ENCODE measurements around the gene ANKIB1. TPM values are rescaled to one million over a fixed set of nuclear protein-coding genes. Genes with fewer than 3 reads are reported as not detected.

ANKIB1 gene
- polyA plus RNA-seq, 1 donor (not counting 4 experiments of a cell fraction or from before 2014, with no cell fraction given) = 37.0 TPM

DNA sequence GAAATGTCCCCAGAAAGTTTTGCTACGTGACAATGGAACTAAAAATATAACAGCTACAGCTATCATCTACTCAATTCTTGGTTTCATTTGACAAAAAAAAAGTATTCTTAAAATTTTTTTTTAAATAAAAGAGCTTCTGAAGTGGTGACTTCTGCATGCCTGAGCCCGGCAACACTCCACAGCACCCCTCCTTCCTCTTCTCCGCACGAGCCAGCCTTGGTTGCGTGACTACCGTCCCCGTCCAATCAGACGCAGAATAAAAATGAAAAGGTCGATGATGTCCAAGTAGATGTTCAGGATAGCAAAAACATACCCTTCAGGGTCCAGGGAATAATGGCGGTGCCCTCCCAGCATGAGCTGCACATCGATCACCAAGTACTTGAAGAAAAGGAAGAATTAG, 167.0 kb downstream of the ANKIB1 start:
- H3K27me3 ChIP-seq (ENCODE audit: control insufficient read depth, extremely low read depth, insufficient read depth, low read length) = peaks cover 10% of the 10 kb centered on the region
- H4K20me1 ChIP-seq (ENCODE audit: control insufficient read depth, extremely low read depth, insufficient read depth, low read length) = no peaks in the 10 kb centered on the region
- no peak for TF ChIP-seq EZH2 (IDR thresholded peaks at IDR 0.05; ENCODE audit: low read length)
- TF ChIP-seq, protein P1, sequence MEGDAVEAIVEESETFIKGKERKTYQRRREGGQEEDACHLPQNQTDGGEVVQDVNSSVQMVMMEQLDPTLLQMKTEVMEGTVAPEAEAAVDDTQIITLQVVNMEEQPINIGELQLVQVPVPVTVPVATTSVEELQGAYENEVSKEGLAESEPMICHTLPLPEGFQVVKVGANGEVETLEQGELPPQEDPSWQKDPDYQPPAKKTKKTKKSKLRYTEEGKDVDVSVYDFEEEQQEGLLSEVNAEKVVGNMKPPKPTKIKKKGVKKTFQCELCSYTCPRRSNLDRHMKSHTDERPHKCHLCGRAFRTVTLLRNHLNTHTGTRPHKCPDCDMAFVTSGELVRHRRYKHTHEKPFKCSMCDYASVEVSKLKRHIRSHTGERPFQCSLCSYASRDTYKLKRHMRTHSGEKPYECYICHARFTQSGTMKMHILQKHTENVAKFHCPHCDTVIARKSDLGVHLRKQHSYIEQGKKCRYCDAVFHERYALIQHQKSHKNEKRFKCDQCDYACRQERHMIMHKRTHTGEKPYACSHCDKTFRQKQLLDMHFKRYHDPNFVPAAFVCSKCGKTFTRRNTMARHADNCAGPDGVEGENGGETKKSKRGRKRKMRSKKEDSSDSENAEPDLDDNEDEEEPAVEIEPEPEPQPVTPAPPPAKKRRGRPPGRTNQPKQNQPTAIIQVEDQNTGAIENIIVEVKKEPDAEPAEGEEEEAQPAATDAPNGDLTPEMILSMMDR (optimal IDR thresholded peaks at IDR 0.05 in 1 of 3, IDR thresholded peaks at IDR 0.05 in 1 of 3, conservative IDR thresholded peaks at IDR 0.05 in 1 of 3; ENCODE audit: extremely low read depth in 1 of 3, insufficient read depth in 2 of 3, low read length in 3 of 3) = no peak
- no peak overlapping the region for H3K4me3 ChIP-seq (ENCODE audit: control insufficient read depth in 2 of 3, extremely low read depth in 1 of 3, insufficient read depth in 2 of 3, low read depth in 1 of 3, low read length in 3 of 3)
- H3K4me1 ChIP-seq (ENCODE audit: control insufficient read depth, extremely low read depth, insufficient read depth, low read length) = no peaks in the 10 kb centered on the region
- H3K79me2 ChIP-seq (ENCODE audit: control insufficient read depth, insufficient read depth, low read length) = no peaks in the 10 kb centered on the region
- H3K9ac ChIP-seq (ENCODE audit: control insufficient read depth, extremely low read depth, insufficient read depth, low read length) = no peak overlapping the region
- no peaks in the 10 kb centered on the region for H3K36me3 ChIP-seq (ENCODE audit: control insufficient read depth in 2 of 2, extremely low read depth in 1 of 2, insufficient read depth in 2 of 2, low read length in 2 of 2)
- no peaks in the 10 kb centered on the region for H3K9me1 ChIP-seq (ENCODE audit: control insufficient read depth, extremely low read depth, insufficient read depth, low read length)
- H3K4me2 ChIP-seq (ENCODE audit: control insufficient read depth, extremely low read depth, insufficient read depth, low read depth, low read length) = no peak overlapping the region
- dilution Hi-C loops (cut with MboI; ENCODE audit: extremely low pct_ligation_motif_present, low sequenced_read_pairs) = no loop called here
- DNase-seq (ENCODE audit: low read depth, low spot score) = no peak
- H2AFZ ChIP-seq (ENCODE audit: control insufficient read depth, low read length) = no peak overlapping the region
- FAIRE-seq = no peak
- H3K27ac ChIP-seq (ENCODE audit: control insufficient read depth, insufficient read depth, low read length) = no peak overlapping the region
- no peaks in the 10 kb centered on the region for H3K9me3 ChIP-seq (ENCODE audit: control insufficient read depth, low read depth, low read length)

DNA sequence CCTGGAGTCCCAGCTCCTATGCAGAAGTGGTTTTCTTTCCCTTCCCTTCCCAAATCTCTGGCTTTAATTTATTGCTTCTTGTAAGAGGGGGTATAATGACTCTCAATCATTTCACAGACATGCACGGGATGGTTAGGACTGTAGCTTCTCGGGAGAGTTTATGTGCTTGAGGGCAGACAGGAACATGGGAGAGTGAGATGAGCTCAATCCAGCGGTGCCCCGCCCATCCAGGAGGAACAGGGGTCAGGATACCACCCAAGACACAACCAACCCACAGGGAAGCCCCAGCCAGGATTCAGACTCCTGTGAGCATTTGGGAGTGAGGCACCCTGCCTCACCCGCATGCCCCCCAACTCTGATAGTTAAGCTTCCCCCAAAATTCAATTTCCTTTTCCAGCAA, 167.8 kb downstream of the ANKIB1 start:
- Histone ChIP-seq H3K9me1 (ENCODE audit: control insufficient read depth, extremely low read depth, insufficient read depth, low read length) (no peaks in the 10 kb centered on the region), H3K4me3 (ENCODE audit: control insufficient read depth in 2 of 3, extremely low read depth in 1 of 3, insufficient read depth in 2 of 3, low read depth in 1 of 3, low read length in 3 of 3) (no peak overlapping the region), H3K27ac (ENCODE audit: control insufficient read depth, insufficient read depth, low read length) (no peak overlapping the region), H3K27me3 (ENCODE audit: control insufficient read depth, extremely low read depth, insufficient read depth, low read length) (peaks cover 10% of the 10 kb centered on the region), H3K79me2 (ENCODE audit: control insufficient read depth, insufficient read depth, low read length) (no peaks in the 10 kb centered on the region), H4K20me1 (ENCODE audit: control insufficient read depth, extremely low read depth, insufficient read depth, low read length) (no peaks in the 10 kb centered on the region), H3K9me3 (ENCODE audit: control insufficient read depth, low read depth, low read length) (no peaks in the 10 kb centered on the region), H3K4me1 (ENCODE audit: control insufficient read depth, extremely low read depth, insufficient read depth, low read length) (no peaks in the 10 kb centered on the region), H2AFZ (ENCODE audit: control insufficient read depth, low read length) (no peak overlapping the region), H3K4me2 (ENCODE audit: control insufficient read depth, extremely low read depth, insufficient read depth, low read depth, low read length) (no peak overlapping the region), H3K9ac (ENCODE audit: control insufficient read depth, extremely low read depth, insufficient read depth, low read length) (no peak overlapping the region), H3K36me3 (ENCODE audit: control insufficient read depth in 2 of 2, extremely low read depth in 1 of 2, insufficient read depth in 2 of 2, low read length in 2 of 2) (no peaks in the 10 kb centered on the region)
- dilution Hi-C loops (cut with MboI; ENCODE audit: extremely low pct_ligation_motif_present, low sequenced_read_pairs) = no loop called here
- FAIRE-seq (no peak), DNase-seq (ENCODE audit: low read depth, low spot score) (no peak)
- TF ChIP-seq, protein P1 (optimal IDR thresholded peaks at IDR 0.05 in 1 of 3, IDR thresholded peaks at IDR 0.05 in 1 of 3, conservative IDR thresholded peaks at IDR 0.05 in 1 of 3; ENCODE audit: extremely low read depth in 1 of 3, insufficient read depth in 2 of 3, low read length in 3 of 3) = no peak
- no peak for TF ChIP-seq EZH2 (IDR thresholded peaks at IDR 0.05; ENCODE audit: low read length)
